CD4-positive, alpha-beta T cell treated with Interleukin-12 subunit alpha and Interleukin-12 subunit beta, for 1 hour (primary cell): ENCODE results near the gene DLX1.
"Not testable (repeated sequence)": the region's sequence is repeated elsewhere in the genome, so short reads cannot be mapped to it uniquely, and the experiment has no call there.

Source experiments
- DNase-seq: peaks from one replicate; pipeline ENCODE4 v3.0.0-alpha.2; 2020

Gene DLX1

GRCh38 chr2:172085460-172086159 lies at the start of gene DLX1:
Gene DLX1, plus strand, starts transcription at chr2:172085507. Its CDS starts 171 bp downstream, at chr2:172085678.
- no peak for DNase-seq

DNA sequence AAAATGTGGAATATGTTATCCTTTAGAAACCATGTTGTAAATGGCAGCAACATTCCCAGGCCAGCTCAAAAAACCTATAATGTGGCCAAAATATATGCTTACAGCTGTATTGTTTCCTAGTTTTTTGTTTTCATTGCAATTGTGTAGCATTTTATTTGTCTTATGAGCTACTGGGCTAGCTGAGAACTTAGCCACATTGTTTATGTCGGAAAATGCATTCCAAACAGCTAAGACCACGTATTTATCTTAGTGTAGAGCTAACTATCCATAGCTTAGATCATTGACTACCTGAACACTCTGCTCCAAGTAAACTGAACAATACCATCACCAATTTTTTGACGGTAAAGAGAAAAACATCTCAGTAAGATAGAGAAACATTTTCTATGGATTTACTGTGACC lies 47.2 kb upstream of the DLX1 start:
- no peak for DNase-seq

- DNase-seq = no peak
Measured at GRCh38 chr2:172038604-172039003, 46.7 kb upstream of the DLX1 start.

- DNase-seq = no peak
Measured at GRCh38 chr2:172039011-172039704, 46.1 kb upstream of the DLX1 start.

DNA sequence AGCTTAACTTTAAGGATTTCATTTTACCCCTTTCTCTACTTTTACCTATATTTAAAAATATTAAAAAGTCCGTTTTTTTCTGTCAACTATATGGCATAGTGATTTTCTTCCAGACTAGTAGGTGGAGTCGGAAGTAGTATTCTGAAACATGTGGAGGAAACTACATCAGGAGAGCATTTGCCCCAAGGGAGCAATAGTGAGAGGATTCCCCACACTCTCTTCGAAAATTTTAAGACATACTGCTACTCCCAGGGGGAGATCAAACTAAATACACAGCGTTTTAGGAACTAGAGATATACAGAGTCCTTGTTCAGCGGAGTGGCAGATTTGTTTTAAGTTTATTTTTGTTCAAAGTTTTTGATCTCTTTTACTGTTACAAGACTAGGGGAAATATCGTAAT lies 45.0 kb upstream of the DLX1 start:
- no peak for DNase-seq

- no peak for DNase-seq
Measured at GRCh38 chr2:172046080-172046678, 39.1 kb upstream of the DLX1 start.

DNA sequence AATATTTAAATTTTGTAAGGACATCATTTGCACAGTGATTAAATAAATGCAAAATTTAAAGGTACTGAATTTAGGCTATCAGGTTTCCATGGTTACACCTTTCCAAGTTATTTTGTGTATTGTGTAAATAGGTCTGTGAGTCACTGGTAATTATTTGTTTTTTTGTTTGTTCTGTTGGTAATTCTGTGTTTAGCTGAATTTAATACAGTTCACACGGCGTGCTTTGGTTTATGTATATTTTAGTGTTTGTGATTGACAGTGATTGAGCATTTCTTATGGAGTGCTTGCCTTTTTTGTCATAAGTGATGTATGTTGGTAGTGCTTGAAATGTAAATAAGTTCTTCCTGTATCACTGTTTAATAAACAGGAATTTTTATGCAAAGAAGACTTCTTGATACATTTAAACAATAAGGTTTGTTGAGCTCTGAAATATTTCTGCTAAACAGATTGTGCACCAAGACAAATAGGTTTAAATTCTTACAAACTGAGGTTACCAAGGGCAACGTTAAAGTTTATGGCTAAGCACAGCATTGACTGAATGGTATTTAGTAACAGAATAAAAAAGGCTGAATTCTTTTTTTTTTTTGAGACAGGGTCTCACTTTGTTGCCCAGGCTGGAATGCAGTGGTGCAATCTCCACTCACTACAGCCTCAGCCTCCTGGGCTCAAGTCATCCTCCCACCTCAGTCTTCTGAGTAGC lies 38.3 kb upstream of the DLX1 start:
- no peak for DNase-seq

DNA sequence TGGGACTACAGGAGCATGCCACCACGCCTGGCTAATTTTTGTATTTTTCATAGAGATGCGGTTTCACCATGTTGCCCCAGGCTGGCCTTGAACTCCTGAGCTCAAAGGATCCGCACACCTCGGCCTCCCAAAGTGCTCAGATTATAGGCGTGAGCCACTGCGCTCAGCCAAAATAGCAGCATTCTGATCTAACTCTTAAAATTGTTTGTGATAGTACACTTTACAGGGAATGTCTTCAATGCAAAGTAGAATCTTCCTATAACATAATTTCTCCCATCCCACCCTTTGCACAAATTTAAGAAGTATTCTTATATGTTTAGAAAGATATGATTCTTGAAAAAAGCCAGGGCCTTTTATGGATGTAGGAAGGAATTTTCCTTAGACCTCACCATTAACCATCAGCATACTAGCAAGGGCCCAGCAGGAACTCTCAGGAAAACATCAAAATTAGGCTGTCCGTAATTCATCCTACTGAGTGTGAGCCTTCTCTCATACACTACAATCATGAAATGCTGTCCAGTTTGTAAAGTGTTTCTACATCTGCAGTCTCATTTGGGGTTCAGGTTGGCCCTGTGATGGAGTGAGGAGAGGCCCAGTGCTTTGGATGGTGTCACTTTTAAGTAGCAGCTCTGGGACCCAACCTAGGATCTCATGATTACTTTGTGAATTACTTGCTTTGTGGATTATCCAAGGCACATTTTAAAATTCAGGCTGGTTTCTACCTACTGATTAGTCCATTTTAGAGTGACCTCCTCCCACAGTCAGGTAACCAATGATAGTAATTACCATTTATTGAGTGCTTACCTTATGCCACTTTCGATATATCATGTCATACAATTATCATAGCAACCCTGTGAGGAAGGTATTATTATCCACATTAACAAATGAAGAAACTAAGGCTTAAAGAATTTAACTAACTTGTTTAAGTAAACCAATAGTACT lies 37.5 kb upstream of the DLX1 start:
- no peak for DNase-seq

- DNase-seq = no peak
Measured at GRCh38 chr2:172048508-172049503, 36.5 kb upstream of the DLX1 start.

DNA sequence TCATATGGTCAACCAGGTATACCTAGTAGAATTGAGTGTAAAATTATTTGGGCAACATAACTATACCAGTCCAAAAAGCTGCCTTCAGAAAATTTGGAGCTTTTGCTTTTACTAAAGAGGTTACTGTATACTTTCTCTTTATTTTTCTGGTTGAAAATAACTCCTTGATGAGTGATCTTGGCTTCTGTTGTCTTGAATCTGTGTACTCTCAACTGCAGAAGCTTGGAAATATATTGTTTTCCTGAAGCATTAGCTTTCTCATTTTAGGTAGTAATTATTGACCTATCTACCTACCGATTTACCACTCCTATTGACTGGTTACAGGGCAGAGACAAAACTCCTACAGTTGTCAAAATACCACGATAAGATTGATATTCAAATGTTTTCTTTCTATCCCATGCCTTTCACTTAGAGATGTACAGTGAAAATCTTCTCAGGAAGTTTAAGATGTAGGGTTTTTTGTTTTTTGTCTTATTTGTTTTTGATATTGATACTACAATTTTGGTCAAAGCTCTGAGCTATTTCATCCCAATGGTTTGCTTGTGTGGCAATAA lies 35.7 kb upstream of the DLX1 start:
- no peak for DNase-seq

DNA sequence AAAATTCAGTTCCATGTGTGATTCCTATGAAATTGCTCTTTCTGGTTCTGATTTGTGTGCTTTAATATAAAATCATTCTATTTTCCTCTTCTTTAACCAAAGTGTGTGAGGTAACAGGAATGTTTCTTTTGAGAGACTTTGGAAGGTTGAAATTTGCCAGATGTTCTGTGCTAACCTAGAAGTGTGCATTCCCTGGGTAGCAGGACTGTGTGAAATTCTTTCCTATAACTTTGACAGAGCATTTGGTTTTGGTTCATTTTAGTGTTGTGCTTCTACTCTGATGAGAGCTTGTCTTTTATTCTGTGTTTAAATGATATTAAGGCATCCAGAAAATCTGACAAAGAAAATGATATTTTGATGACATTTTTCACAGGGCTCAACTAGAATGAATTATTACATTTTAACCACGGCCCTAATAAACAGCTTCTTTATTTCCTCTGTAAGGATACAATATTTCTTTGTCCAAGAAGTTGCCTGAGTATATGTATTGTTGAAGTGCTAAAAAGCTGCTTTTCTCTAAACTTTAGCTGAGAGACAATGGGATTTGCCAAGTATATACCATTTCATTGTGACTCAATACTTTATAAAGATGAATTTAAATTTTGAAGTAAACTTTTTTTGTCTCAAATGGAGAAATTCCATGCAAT lies 34.7 kb upstream of the DLX1 start:
- DNase-seq = no peak

DNA sequence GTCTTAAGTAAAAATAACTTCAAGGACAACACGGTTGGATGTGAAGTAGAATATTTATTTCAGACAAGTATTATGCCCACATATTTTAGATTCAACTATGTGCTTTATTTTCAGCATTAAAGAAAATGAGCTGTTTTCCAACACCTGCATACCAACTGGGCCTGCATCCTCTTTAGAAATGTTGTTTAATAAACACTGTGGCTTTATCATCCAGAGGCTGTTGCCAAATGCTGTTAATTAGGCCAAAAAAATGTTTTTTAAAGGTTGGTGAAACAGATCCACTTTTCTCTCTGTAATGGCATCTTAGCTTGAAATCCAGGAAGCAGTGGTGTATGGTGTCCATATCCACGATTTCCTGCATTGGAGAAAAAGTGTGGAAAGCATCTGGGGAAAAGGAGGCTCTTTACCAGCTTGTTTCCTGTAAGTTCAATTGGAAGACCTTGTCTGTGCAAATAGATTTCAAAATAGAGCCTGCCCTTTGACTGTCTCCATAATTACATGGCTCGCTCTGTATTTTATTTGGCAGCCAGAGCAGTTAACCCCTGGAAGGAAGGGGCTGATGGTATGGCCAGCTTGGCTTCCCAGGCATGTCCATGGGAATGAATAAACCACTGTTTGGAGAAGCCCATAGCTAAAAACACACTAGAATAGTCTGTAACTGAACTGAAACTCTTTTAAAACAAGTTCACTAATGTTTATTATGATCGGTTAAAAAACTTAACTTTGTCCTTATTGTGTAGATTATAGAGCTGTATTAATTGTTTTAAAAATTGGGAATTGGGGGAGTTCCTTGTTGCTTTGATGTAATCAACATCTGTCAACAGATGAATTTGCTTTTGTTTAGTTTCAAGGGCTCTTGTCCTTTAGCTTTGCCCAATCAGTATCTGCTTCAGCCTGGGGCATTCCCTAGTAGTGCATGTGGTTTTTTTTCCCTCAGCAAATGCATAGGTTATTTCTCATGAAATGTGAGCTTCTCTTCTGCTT lies 33.0 kb upstream of the DLX1 start:
- DNase-seq = no peak

DNA sequence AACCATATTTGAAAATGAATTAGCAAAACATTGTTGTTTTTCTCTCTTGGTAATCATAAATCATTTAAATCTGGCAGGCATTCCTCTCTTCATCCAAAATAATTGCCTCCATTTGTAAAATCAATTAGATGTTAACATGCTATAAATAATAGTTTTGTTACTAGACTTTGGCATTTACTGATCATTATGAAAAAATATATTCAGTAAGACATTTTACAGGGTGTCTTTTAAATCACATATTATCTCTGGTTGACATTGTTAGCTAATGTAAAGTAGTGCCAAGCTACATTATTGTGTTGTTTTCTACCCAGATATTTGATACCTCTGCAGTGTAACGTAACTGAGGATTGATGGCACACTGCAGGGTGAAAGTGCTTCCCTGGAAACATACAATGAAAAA lies 31.8 kb upstream of the DLX1 start:
- DNase-seq = no peak

DNA sequence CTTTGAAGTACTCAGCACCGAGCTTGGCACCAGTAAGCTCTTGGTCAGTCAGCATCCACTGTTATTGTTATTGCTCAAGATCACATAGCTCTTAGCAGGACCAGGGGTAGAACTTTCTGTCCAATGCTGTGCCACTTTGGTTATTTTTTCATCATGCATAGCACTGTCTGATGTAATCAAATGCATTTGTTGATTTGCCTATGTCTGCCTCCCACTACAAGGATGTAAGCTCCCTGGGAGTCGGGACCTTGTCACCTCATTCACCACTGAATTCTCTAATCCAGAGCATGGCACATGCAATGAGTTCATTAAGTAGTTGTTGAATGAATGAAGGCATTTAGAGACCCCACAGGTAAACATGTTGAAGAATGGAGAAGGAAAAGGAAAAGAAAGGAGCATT lies 29.0 kb upstream of the DLX1 start:
- DNase-seq = no peak

DNA sequence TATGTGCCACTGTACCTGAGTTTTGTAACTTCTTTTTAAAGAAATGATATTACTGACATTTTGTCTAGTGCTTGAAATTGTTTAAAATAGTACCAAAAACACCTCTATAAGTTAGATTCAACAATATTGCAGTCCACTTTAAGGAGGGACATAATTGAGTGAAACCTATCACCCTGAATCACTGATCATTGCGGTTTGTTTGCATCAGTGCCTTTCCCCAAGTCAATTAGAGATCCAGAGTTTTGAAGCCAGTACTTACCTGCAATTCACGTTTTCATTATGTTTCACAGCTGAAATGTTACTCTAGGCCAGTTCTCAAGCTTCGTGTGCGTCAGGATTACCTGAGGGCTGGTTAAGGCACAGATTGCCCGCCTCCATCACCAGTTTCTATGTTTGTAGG lies 26.6 kb upstream of the DLX1 start:
- DNase-seq = no peak

- not testable (repeated sequence) for DNase-seq
Measured at GRCh38 chr2:172060118-172060517, 25.2 kb upstream of the DLX1 start.

DNA sequence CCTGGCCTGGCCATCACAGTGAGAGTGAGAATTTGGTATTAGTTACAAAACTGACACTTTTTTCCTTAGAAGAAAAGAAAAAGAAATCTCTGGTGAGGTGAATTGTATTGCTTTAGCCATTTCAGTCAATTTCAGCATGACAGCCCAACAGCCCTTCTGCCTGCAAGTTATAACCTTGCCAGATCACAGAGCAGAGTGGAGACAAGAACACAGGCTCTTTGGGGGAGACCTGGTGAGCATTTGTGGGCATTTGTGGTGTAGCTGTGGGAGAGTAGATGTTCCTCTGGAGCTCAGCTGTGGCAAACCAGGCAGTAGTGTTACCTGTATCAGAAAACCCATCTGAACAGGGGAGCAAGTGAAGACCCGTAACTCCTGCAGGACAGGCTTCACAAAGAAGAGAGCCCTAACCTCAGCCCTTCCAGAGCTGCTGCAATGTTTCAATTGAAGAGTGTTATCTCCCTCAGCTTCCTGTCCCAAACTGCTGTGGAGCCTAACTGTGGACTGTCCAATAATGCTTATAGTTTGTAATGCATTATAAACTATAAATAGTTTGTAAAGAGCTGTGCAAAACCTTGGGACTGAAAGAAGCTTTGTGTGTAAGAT lies 22.8 kb upstream of the DLX1 start:
- DNase-seq = no peak

DNA sequence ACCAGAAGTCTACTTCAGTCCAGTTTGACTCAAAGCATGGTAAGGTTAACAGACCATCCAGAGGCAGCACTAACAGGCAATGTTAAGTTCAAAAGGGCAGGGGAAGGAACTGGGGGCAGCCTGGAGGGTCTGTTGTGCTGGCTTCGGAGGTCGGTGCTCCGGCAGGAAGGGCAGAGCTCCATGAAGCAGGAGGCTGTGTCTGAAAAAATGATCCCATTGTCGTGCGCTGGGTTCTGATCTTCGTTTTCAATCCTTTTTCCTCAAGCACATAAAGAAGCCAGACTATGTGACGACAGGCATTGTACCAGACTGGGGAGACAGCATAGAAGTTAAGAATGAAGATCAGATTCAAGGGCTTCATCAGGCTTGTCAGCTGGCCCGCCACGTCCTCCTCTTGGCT lies 21.9 kb upstream of the DLX1 start:
- no peak for DNase-seq

- no peak for DNase-seq
Measured at GRCh38 chr2:172065111-172065510, 20.2 kb upstream of the DLX1 start.
